ENCODE data around the gene HYLS1.
"Not testable (repeated sequence)": the region's sequence is repeated elsewhere in the genome, so short reads cannot be mapped to it uniquely, and the experiment has no call there.

Gene HYLS1

GRCh38 chr11:125902927-125903710 lies 15.7 kb downstream of the HYLS1 start, which contains the start of gene PUS3:
Gene PUS3, minus strand, starts transcription at chr11:125903206. Its CDS starts 6,922 bp downstream, at chr11:125896284.
- peak; percentile 78 for DNase-seq (ENCODE audit: low read depth)

GRCh38 chr11:125903711-125904659 lies 16.5 kb downstream of the HYLS1 start, which contains the start of gene DDX25:
Gene DDX25, plus strand, starts transcription at chr11:125904508. Its CDS starts 10 bp downstream, at chr11:125904518.
- DNase-seq (ENCODE audit: low read depth): no peak

- no peak for DNase-seq (ENCODE audit: low read depth)
Observed at GRCh38 chr11:125904678-125905077, 17.2 kb downstream of the HYLS1 start.

GRCh38 chr11:125910226-125910849 lies 22.9 kb downstream of the HYLS1 start:
- no peak for DNase-seq (ENCODE audit: low read depth)

GRCh38 chr11:125914601-125915000 lies 27.1 kb downstream of the HYLS1 start:
- DNase-seq (ENCODE audit: low read depth): not testable (repeated sequence)

- DNase-seq (ENCODE audit: low read depth): no peak
Observed at GRCh38 chr11:125916683-125917347, 29.3 kb downstream of the HYLS1 start.

GRCh38 chr11:125918140-125918840 lies 30.8 kb downstream of the HYLS1 start:
- no peak for DNase-seq (ENCODE audit: low read depth)

- no peak for DNase-seq (ENCODE audit: low read depth)
Observed at GRCh38 chr11:125921042-125921441, 33.6 kb downstream of the HYLS1 start.

GRCh38 chr11:125922156-125922555 lies 34.7 kb downstream of the HYLS1 start:
- DNase-seq (ENCODE audit: low read depth): no peak

- no peak for DNase-seq (ENCODE audit: low read depth)
Observed at GRCh38 chr11:125923012-125923579, 35.6 kb downstream of the HYLS1 start.

- DNase-seq (ENCODE audit: low read depth): no peak
Observed at GRCh38 chr11:125923633-125924032, 36.2 kb downstream of the HYLS1 start.

- DNase-seq (ENCODE audit: low read depth): no peak
Observed at GRCh38 chr11:125924384-125925007, 37.0 kb downstream of the HYLS1 start.

GRCh38 chr11:125925247-125925740 lies 37.8 kb downstream of the HYLS1 start:
- no peak for DNase-seq (ENCODE audit: low read depth)

GRCh38 chr11:125925804-125926203 lies 38.3 kb downstream of the HYLS1 start:
- DNase-seq (ENCODE audit: low read depth): no peak

- DNase-seq (ENCODE audit: low read depth): no peak
Observed at GRCh38 chr11:125926682-125927081, 39.2 kb downstream of the HYLS1 start.

GRCh38 chr11:125929445-125930075 lies 42.1 kb downstream of the HYLS1 start:
- DNase-seq (ENCODE audit: low read depth): no peak

GRCh38 chr11:125930076-125930450 lies 42.6 kb downstream of the HYLS1 start:
- DNase-seq (ENCODE audit: low read depth): no peak

- no peak for DNase-seq (ENCODE audit: low read depth)
Observed at GRCh38 chr11:125931116-125931515, 43.6 kb downstream of the HYLS1 start.

GRCh38 chr11:125931668-125932067 lies 44.2 kb downstream of the HYLS1 start:
- DNase-seq (ENCODE audit: low read depth): no peak

GRCh38 chr11:125932301-125932700 lies 44.8 kb downstream of the HYLS1 start:
- no peak for DNase-seq (ENCODE audit: low read depth)

Data from stimulated activated CD8-positive, alpha-beta memory T cell treated with anti-CD3 and anti-CD28 coated beads, Interleukin-7, amount 100 ng/mL, for 24 hours (primary cell).